Stimulated activated memory B cell treated with anti-CD40 and anti-IgM and Interleukin-4, amounts not matched to agents 10 μg/mL and 1 μg/mL and 100 μg/mL, for 72 hours (primary cell): Measurements from ENCODE around the gene ELP4.
"Not testable (repeated sequence)": the region's sequence is repeated elsewhere in the genome, so short reads cannot be mapped to it uniquely, and the experiment has no call there.

Source experiments
- ATAC-seq: fragments of 150-1000 bp; cut with Tn5 transposase; 2 replicates; pipeline ENCODE4 v1.10.0; 2021
- H3K27ac Mint-ChIP-seq: one replicate; pipeline ENCODE4 v1.8.0; 2022; ENCODE audit warnings: mild to moderate bottlenecking, mixed read lengths
- H3K27me3 Mint-ChIP-seq: one replicate; pipeline ENCODE4 v1.8.0; 2022; ENCODE audit warnings: mixed read lengths
- H3K36me3 Mint-ChIP-seq: one replicate; pipeline ENCODE4 v1.8.0; 2022; ENCODE audit warnings: mixed read lengths
- H3K4me1 Mint-ChIP-seq: one replicate; pipeline ENCODE4 v1.8.0; 2022; ENCODE audit warnings: mixed read lengths
- H3K4me3 Mint-ChIP-seq: one replicate; pipeline ENCODE4 v1.8.0; 2022; ENCODE audit warnings: mild to moderate bottlenecking, moderate library complexity, mixed read lengths
- H3K9me3 Mint-ChIP-seq: one replicate; pipeline ENCODE4 v1.8.0; 2022; ENCODE audit warnings: mixed read lengths

ELP4 gene

GRCh38 chr11:31689559-31689958 is 180.0 kb downstream of the ELP4 start:
- Mint-ChIP-seq H3K27ac (no peak overlapping the region), H3K4me1 (no peaks in the 10 kb centered on the region), H3K4me3 (no peak overlapping the region), H3K9me3 (peaks cover 2% of the 10 kb centered on the region), H3K36me3 (peaks cover 16% of the 10 kb centered on the region), H3K27me3 (no peaks in the 10 kb centered on the region)
- no peak for ATAC-seq

GRCh38 chr11:31690041-31690440 is 180.5 kb downstream of the ELP4 start:
- no peaks in the 10 kb centered on the region for H3K4me1 Mint-ChIP-seq
- no peak for ATAC-seq
- no peaks in the 10 kb centered on the region for H3K27me3 Mint-ChIP-seq
- H3K9me3 Mint-ChIP-seq: peaks cover 2% of the 10 kb centered on the region
- peaks cover 21% of the 10 kb centered on the region for H3K36me3 Mint-ChIP-seq
- H3K4me3 Mint-ChIP-seq: no peak overlapping the region
- H3K27ac Mint-ChIP-seq: no peak overlapping the region

- H3K4me3 Mint-ChIP-seq: no peak overlapping the region
These were observed 180.9 kb downstream of the ELP4 start for GRCh38 chr11:31690516-31690915.

DNA sequence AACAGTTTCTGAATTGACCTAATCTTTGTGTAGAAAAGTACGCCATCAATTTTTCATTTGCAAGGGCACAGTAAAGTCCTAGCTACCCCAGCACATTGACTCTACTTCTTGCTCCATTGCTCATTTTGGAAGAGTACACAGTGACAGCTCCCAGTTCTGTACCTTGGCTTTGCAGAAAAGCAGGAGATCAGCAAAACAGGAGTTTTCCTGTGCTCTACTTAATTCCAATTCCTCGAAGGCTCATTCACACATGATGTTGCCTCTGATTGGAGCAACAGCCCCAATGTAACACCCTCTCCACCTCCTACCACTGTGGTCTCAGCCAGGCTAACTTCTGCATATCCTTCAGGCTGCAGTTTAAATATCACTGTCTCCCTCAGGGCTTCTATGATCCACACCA is 182.9 kb downstream of the ELP4 start:
- Mint-ChIP-seq H3K4me3 (no peak overlapping the region), H3K4me1 (no peaks in the 10 kb centered on the region), H3K27me3 (no peaks in the 10 kb centered on the region), H3K27ac (no peak overlapping the region), H3K36me3 (peaks cover 32% of the 10 kb centered on the region), H3K9me3 (peaks cover 2% of the 10 kb centered on the region)
- ATAC-seq: no peak

More at GRCh38 chr11:31690516-31690915, 180.9 kb downstream of the ELP4 start:
- H3K27me3 Mint-ChIP-seq: no peaks in the 10 kb centered on the region
- ATAC-seq: no peak
- H3K36me3 Mint-ChIP-seq: peaks cover 22% of the 10 kb centered on the region
- H3K9me3 Mint-ChIP-seq: peaks cover 2% of the 10 kb centered on the region
- H3K27ac Mint-ChIP-seq: no peak overlapping the region
- H3K4me1 Mint-ChIP-seq: no peaks in the 10 kb centered on the region

DNA sequence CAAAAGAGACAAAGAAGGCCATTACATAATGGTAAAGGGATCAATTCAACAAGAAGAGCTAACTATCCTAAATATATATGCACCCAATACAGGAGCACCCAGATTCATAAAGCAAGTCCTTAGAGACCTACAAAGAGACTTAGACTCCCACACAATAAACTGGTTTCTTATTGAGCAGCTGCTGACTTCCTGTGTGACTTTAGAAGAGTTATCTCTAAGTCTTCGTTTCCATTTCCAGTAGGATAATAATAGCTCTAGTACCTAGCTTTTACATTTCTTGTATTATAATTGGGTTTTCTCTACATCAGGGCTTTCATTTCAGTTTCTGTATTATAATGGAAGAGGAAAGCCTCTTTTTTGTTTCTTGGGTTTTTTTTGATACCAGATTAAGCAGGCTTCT is 187.5 kb downstream of the ELP4 start:
- H3K36me3 Mint-ChIP-seq: peaks cover 32% of the 10 kb centered on the region
- H3K4me1 Mint-ChIP-seq, H3K27me3 Mint-ChIP-seq, H3K27ac Mint-ChIP-seq, H3K9me3 Mint-ChIP-seq, H3K4me3 Mint-ChIP-seq, ATAC-seq: not testable (repeated sequence)

- ATAC-seq: no peak
- no peaks in the 10 kb centered on the region for H3K27me3 Mint-ChIP-seq
- H3K4me1 Mint-ChIP-seq: no peaks in the 10 kb centered on the region
- no peak overlapping the region for H3K4me3 Mint-ChIP-seq
- no peaks in the 10 kb centered on the region for H3K9me3 Mint-ChIP-seq
- H3K36me3 Mint-ChIP-seq: peaks cover 20% of the 10 kb centered on the region
- no peak overlapping the region for H3K27ac Mint-ChIP-seq
These were observed 189.5 kb downstream of the ELP4 start for GRCh38 chr11:31699066-31699465.

DNA sequence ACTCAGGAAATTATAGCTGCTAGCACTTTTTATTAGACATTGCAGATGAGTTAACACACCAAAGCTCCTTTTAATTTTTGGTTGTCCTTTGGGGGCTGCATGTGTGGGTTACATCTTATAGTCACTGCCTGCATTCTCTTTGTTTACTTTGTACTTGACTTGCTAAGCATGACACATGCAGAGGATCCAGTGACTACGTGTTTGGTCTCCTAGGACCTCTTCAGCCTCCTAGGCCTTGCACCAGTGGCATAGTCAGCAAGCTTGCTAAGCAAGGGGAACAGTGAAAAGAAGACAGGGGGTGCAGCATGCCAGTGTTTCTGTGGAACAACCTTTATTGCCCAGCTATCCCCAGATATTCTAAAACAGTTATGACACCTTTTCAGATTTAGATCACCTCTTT is 193.4 kb downstream of the ELP4 start:
- Mint-ChIP-seq H3K4me1 (no peaks in the 10 kb centered on the region), H3K4me3 (no peak overlapping the region), H3K9me3 (no peaks in the 10 kb centered on the region), H3K36me3 (peaks cover 7% of the 10 kb centered on the region), H3K27me3 (no peaks in the 10 kb centered on the region), H3K27ac (no peak overlapping the region)
- ATAC-seq: no peak

DNA sequence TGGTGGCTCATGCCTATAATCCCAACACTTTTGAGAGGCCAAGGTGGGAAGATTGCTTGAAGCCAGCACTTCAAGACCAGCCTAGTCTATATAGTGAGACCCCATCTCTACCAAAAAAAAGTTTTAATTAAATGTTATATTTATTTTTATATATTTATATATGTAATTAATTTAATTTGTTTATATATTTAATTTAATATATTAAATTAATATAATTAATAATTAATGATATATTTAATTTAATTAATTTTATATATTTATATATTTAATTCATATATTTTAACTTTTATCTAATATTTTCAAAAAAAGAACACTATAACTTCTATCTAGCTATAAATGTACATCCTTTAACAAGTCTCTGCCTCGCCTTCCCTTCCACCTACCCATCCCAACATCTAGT is 196.8 kb downstream of the ELP4 start:
- Mint-ChIP-seq H3K27ac (no peak overlapping the region), H3K27me3 (no peaks in the 10 kb centered on the region), H3K36me3 (peaks cover 20% of the 10 kb centered on the region), H3K4me1 (no peaks in the 10 kb centered on the region), H3K9me3 (no peaks in the 10 kb centered on the region), H3K4me3 (no peak overlapping the region)
- no peak for ATAC-seq

GRCh38 chr11:31711137-31711536 is 201.6 kb downstream of the ELP4 start:
- Mint-ChIP-seq H3K4me3 (no peak overlapping the region), H3K4me1 (no peaks in the 10 kb centered on the region), H3K27me3 (no peaks in the 10 kb centered on the region), H3K36me3 (peaks cover 31% of the 10 kb centered on the region), H3K27ac (no peak overlapping the region), H3K9me3 (no peaks in the 10 kb centered on the region)
- no peak for ATAC-seq

- no peak for ATAC-seq
- Mint-ChIP-seq H3K4me1 (no peaks in the 10 kb centered on the region), H3K27me3 (no peaks in the 10 kb centered on the region), H3K9me3 (no peaks in the 10 kb centered on the region), H3K27ac (no peak overlapping the region), H3K36me3 (peaks cover 24% of the 10 kb centered on the region), H3K4me3 (no peak overlapping the region)
These were observed 203.3 kb downstream of the ELP4 start for GRCh38 chr11:31712851-31713250.

- no peaks in the 10 kb centered on the region for H3K27me3 Mint-ChIP-seq
- no peak overlapping the region for H3K27ac Mint-ChIP-seq
- no peak overlapping the region for H3K4me3 Mint-ChIP-seq
- no peak for ATAC-seq
- peaks cover 32% of the 10 kb centered on the region for H3K36me3 Mint-ChIP-seq
- H3K9me3 Mint-ChIP-seq: no peaks in the 10 kb centered on the region
- no peaks in the 10 kb centered on the region for H3K4me1 Mint-ChIP-seq
These were observed 205.3 kb downstream of the ELP4 start for GRCh38 chr11:31714840-31715239.

GRCh38 chr11:31720225-31720624 is 210.7 kb downstream of the ELP4 start:
- no peak for ATAC-seq
- Mint-ChIP-seq H3K27me3 (no peaks in the 10 kb centered on the region), H3K9me3 (no peaks in the 10 kb centered on the region), H3K4me1 (no peaks in the 10 kb centered on the region), H3K4me3 (no peak overlapping the region), H3K27ac (no peak overlapping the region), H3K36me3 (peaks cover 52% of the 10 kb centered on the region)

GRCh38 chr11:31720671-31721365 is 211.3 kb downstream of the ELP4 start:
- H3K36me3 Mint-ChIP-seq: peaks cover 58% of the 10 kb centered on the region
- no peak overlapping the region for H3K4me3 Mint-ChIP-seq
- H3K4me1 Mint-ChIP-seq: no peaks in the 10 kb centered on the region
- ATAC-seq: no peak
- H3K9me3 Mint-ChIP-seq: no peaks in the 10 kb centered on the region
- no peaks in the 10 kb centered on the region for H3K27me3 Mint-ChIP-seq
- H3K27ac Mint-ChIP-seq: no peak overlapping the region

DNA sequence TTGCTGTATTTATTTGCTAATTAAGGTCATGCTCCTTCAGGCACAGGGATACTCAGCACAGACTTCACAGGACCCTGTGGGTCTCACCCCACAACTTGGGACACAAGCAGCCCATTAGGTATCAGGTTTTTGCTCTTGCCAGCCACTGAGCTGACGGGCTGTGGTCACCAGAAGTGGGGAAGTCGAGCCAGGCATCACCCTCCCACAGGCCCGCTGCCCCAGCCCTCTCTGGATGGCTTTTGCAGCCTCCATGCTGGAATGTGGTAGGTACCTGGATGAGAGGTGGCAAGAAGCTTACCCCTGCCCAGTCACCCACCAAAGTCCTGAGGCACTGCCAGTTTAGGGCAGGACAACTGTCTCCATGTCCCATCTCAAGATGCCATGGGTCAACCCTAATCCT is 213.2 kb downstream of the ELP4 start:
- no peaks in the 10 kb centered on the region for H3K27me3 Mint-ChIP-seq
- no peak for ATAC-seq
- no peak overlapping the region for H3K27ac Mint-ChIP-seq
- peaks cover 64% of the 10 kb centered on the region for H3K36me3 Mint-ChIP-seq
- no peaks in the 10 kb centered on the region for H3K4me1 Mint-ChIP-seq
- H3K9me3 Mint-ChIP-seq: no peaks in the 10 kb centered on the region
- no peak overlapping the region for H3K4me3 Mint-ChIP-seq

GRCh38 chr11:31725176-31725575 is 215.6 kb downstream of the ELP4 start:
- Mint-ChIP-seq H3K27ac (no peak overlapping the region), H3K27me3 (no peaks in the 10 kb centered on the region), H3K36me3 (peaks cover 55% of the 10 kb centered on the region), H3K4me1 (no peaks in the 10 kb centered on the region), H3K4me3 (no peak overlapping the region), H3K9me3 (no peaks in the 10 kb centered on the region)
- ATAC-seq: no peak

DNA sequence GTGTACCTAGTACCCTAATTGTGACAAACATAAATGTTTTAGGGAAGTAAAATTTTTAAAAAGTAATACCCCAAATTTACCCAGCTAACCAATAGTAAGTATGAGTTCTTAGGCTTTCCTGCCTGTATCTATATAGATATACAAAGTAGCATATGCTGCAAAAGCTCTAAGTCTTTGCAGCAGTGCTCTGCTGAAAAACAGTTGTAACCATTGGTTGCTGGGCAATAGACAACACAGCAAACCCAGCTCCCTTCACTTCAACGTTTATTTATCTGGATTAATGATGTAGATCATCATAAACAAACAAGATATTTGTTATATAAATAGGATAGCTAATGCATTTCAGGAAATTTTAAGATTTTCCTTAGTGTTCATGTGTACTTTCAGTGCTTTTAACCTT is 218.9 kb downstream of the ELP4 start:
- Mint-ChIP-seq H3K4me3 (no peak overlapping the region), H3K9me3 (peaks cover 17% of the 10 kb centered on the region), H3K27me3 (no peaks in the 10 kb centered on the region), H3K4me1 (no peaks in the 10 kb centered on the region), H3K36me3 (peaks cover 56% of the 10 kb centered on the region), H3K27ac (no peak overlapping the region)
- no peak for ATAC-seq

DNA sequence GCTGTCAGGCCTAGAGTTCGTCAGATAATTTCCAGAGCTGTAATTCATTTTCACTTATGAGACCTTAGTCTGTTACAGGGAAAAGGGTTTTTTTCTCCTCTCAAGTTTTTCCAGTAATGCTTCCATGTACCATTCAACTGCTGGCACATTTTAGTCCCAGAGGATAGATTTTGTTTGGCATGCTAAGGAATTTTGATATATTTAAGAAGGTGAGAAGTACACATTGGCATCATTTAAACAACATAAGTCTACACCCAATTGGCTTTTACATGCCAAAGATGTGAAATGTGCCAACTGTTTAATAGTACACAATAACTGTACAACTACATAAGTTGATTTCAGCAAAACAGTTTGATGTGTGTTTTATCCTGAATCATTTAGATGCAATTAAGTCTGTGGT is 230.6 kb downstream of the ELP4 start:
- H3K27ac Mint-ChIP-seq: no peak overlapping the region
- peaks cover 24% of the 10 kb centered on the region for H3K36me3 Mint-ChIP-seq
- peaks cover 17% of the 10 kb centered on the region for H3K9me3 Mint-ChIP-seq
- H3K4me3 Mint-ChIP-seq: no peak overlapping the region
- no peaks in the 10 kb centered on the region for H3K4me1 Mint-ChIP-seq
- H3K27me3 Mint-ChIP-seq: no peaks in the 10 kb centered on the region
- no peak for ATAC-seq
